Activated naive CD8-positive, alpha-beta T cell treated with anti-CD3 and anti-CD28 coated beads for 36 hours (primary cell): ENCODE results near the gene CCDC92B. TPM values are rescaled to one million over a fixed set of nuclear protein-coding genes. Genes with fewer than 3 reads are reported as not detected.

Experiments used
- DNase-seq: peaks from one replicate; pipeline ENCODE4 v3.0.0; 2021
- H3K27ac Mint-ChIP-seq: one replicate; pipeline ENCODE4 v1.8.0; 2022; ENCODE audit warnings: mild to moderate bottlenecking, moderate library complexity, mixed read lengths
- H3K27me3 Mint-ChIP-seq: one replicate; pipeline ENCODE4 v1.8.0; 2022; ENCODE audit warnings: mild to moderate bottlenecking, mixed read lengths
- H3K36me3 Mint-ChIP-seq: one replicate; pipeline ENCODE4 v1.8.0; 2021; ENCODE audit warnings: mild to moderate bottlenecking, mixed read lengths
- H3K4me1 Mint-ChIP-seq: one replicate; pipeline ENCODE4 v1.8.0; 2021; ENCODE audit warnings: mixed read lengths
- H3K4me3 Mint-ChIP-seq: one replicate; pipeline ENCODE4 v1.8.0; 2022; ENCODE audit warnings: mild to moderate bottlenecking, moderate library complexity, mixed read lengths
- H3K9me3 Mint-ChIP-seq: one replicate; pipeline ENCODE4 v1.8.0; 2022; ENCODE audit warnings: mixed read lengths
- total RNA-seq, 2 experiments: library from RNA; stranded (reverse); gene quantifications; one replicate each; pipeline ENCODE4 v1.2.3, GENCODE V29; 2021

Gene CCDC92B
- total RNA-seq, 2 experiments from 2014 or later = not detected

DNA sequence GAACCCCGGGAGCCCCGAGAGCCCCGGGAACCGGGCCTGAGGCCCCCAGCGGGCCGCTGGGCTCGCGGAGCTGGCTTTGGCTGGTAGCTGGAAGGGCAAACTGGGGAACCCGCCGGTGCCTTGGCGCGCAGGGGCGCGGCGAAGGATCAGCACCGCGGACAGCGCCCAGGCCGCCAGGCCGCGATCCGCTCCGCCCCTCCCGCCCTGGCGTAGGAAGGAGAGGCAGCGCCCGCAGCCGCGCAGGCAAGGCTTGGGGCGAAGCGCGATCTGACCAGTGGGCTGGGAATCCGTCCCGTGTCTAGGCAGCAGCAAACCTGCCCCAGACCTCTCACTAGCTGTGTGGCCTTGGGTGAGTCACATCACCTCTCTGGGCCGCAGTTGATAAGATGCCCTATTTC, 331 bp upstream of the CCDC92B start:
- Mint-ChIP-seq H3K27me3 (peaks cover 77% of the 10 kb centered on the region), H3K9me3 (no peaks in the 10 kb centered on the region), H3K36me3 (peaks cover 1% of the 10 kb centered on the region), H3K27ac (no peak overlapping the region), H3K4me1 (no peaks in the 10 kb centered on the region), H3K4me3 (no peak overlapping the region)
- peak; percentile 83 for DNase-seq

DNA sequence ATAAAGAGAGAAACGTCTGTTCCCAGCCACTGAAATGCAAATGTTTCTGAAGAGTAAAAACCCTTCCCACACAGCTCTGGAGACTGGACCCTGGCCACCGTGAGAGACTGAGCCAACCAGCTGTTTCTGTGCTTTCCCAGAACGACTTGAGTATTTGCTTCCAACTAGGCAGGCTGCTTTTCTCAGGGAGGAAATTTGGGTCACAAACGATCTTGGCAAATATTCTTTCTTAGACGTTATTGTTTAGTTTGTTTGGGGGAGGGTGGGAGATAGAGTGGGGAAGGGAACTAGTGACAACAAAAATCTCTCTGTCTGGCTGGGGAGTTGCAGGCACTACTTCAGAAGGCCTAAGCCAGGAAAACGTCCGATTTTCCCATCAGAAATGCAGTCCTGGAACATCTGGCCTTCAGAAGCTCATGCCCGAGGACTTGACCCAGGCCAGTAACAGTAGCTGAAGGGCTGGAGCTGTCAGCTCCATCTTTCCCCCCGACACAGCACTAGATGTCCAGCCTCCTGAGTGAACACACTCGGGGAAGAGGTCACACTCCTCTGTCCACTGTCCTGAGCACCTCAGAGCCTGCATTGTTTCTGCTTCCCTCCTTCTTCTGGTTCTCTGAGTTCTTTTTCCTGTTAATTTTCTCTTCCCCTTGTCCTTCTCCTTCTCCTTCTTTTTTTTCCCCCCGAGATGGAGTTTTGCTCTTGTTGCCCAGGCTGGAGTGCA, 4.0 kb downstream of the CCDC92B start:
- H3K27me3 Mint-ChIP-seq = peaks cover 51% of the 10 kb centered on the region
- H3K9me3 Mint-ChIP-seq = no peaks in the 10 kb centered on the region
- H3K4me1 Mint-ChIP-seq = no peaks in the 10 kb centered on the region
- H3K27ac Mint-ChIP-seq = no peak overlapping the region
- no peak overlapping the region for H3K4me3 Mint-ChIP-seq
- H3K36me3 Mint-ChIP-seq = peaks cover 1% of the 10 kb centered on the region
- no peak for DNase-seq

DNA sequence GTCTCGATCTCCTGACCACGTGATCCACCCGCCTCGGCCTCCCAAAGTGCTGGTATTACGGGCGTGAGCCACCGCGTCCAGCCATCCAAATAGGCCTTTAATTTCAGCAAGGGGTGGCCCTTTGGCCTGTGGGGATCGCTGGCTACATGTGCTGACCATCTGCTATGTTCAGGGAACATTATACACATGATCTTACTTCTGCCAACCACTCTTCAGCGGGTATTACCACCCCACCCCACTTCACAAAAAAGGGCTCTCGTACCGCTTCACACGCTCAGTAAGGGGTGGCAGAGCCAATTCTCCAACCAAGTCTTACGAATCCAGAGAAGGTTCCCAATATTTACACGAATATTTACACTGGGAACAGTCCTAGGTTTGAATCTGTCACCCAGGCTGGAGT, 11.8 kb downstream of the CCDC92B start:
- no peak for DNase-seq
- Mint-ChIP-seq H3K27ac (no peak overlapping the region), H3K4me3 (no peak overlapping the region), H3K4me1 (no peaks in the 10 kb centered on the region), H3K36me3 (no peaks in the 10 kb centered on the region), H3K27me3 (peaks cover 10% of the 10 kb centered on the region), H3K9me3 (no peaks in the 10 kb centered on the region)

DNA sequence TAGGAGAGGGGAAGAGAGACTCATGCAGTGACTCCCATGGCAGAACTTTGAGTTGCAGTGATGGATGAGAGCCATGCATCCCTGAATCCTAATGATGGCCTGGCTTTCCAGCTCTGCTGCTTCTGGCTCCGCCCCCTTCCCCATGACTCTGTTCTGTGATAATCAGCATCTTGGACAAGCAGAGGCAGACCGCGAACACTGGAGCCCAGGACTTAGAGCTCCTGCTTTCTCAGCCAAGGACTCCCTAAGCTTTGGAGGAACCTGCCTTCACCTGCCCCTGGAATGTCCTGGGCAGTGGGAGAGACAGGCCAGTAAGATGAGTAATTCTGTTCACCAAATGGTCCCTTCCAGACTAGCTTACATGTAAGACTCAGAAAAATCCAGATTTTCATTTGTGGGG, 12.5 kb downstream of the CCDC92B start:
- H3K27ac Mint-ChIP-seq = no peak overlapping the region
- H3K36me3 Mint-ChIP-seq = no peaks in the 10 kb centered on the region
- peaks cover 12% of the 10 kb centered on the region for H3K27me3 Mint-ChIP-seq
- no peaks in the 10 kb centered on the region for H3K9me3 Mint-ChIP-seq
- no peak for DNase-seq
- no peak overlapping the region for H3K4me3 Mint-ChIP-seq
- H3K4me1 Mint-ChIP-seq = no peaks in the 10 kb centered on the region

DNA sequence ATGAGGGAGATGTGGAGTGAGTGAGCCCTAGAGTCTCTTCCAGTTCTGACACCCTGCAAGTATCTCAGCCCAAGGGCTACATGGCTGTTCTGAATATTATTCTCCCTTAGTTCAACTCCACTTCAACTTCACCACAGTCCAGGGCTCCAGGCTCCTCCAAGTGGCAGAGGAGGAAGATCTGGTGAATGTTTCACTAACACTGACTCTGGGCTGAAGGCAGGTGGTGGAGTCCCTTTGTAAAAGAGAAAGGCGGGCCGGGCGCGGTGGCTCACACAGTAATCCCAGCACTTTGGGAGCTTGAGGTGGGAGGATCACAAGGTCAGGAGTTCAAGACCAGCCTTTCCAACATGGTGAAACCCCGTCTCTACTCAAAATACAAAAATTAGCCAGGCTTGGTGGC, 13.6 kb downstream of the CCDC92B start:
- Mint-ChIP-seq H3K4me1 (no peaks in the 10 kb centered on the region), H3K36me3 (no peaks in the 10 kb centered on the region), H3K27me3 (peaks cover 15% of the 10 kb centered on the region), H3K4me3 (no peak overlapping the region), H3K27ac (no peak overlapping the region), H3K9me3 (no peaks in the 10 kb centered on the region)
- DNase-seq = no peak

DNA sequence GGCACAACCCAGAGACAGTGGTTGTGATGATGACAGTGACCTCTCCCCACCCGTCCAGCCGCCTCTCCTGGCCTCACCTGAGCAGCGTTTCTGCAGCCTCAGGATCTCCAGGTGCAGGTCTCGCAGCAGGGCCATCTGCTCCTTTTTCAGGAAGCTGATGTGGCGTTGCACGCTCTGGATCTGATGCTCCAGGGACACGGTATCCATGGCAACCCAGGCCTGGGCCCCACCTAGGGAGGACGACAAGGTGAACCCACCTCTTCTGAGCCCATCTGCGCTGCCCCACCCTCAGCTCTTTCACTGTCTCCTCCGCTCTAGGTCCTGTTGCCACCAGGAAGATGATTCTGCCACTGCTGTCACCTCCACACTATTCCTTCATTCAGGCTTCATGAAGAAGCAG, 14.5 kb downstream of the CCDC92B start:
- no peak for DNase-seq
- Mint-ChIP-seq H3K36me3 (no peaks in the 10 kb centered on the region), H3K9me3 (no peaks in the 10 kb centered on the region), H3K27me3 (peaks cover 16% of the 10 kb centered on the region), H3K27ac (no peak overlapping the region), H3K4me3 (no peak overlapping the region), H3K4me1 (no peaks in the 10 kb centered on the region)

DNA sequence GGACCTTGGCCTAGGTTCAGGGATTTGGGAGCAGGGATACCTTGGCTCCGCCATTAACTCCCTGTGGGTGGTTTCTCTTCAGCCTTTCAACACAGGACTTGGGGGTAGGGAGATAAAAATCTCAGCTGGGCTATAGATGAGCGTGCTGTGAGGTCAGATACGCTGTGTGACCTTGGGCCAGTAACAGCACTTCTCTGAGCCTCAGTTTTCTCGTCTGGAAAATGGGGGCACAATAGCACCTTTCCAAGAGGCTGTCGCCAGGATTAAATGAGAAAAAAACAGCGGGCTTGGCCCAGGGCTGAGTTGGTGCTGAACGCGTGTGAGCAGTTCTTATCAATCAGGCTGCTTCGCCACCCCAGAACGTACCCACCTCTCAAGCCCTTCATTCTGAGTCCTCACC, 17.6 kb downstream of the CCDC92B start:
- Mint-ChIP-seq H3K36me3 (no peaks in the 10 kb centered on the region), H3K4me3 (no peak overlapping the region), H3K4me1 (no peaks in the 10 kb centered on the region), H3K27me3 (peaks cover 29% of the 10 kb centered on the region), H3K27ac (no peak overlapping the region), H3K9me3 (no peaks in the 10 kb centered on the region)
- no peak for DNase-seq

DNA sequence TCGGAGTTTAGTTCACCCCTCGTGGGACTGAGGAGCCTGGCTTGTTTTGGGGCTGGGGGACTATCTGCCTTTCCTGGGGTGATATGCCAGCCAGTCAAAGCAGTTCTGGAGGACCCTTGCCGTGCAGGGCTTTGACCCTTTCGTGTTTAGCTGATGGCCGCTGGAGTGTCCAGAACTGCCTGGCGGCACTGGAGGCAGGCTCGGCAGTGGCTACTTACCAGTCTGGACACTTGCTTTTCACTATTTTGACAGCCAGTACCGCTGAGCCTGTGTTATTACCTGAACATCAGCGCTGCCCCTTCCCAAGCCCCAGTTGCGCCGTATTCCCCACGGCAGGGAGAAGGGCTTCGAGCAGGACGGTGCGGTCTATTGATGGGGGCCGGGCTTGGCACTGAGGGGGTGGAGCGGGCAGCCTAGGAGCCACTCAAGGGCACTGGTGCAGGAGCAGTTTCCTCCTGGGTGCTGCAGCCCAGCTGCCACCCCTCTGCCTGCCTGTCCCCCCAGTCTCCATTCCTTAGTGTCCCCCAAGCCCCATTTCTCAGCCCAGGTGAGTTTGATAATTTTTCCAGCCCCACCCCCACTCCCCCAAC, 18.6 kb downstream of the CCDC92B start:
- Mint-ChIP-seq H3K36me3 (no peaks in the 10 kb centered on the region), H3K4me1 (no peaks in the 10 kb centered on the region), H3K4me3 (no peak overlapping the region), H3K9me3 (no peaks in the 10 kb centered on the region), H3K27ac (no peak overlapping the region), H3K27me3 (peaks cover 34% of the 10 kb centered on the region)
- DNase-seq = no peak

DNA sequence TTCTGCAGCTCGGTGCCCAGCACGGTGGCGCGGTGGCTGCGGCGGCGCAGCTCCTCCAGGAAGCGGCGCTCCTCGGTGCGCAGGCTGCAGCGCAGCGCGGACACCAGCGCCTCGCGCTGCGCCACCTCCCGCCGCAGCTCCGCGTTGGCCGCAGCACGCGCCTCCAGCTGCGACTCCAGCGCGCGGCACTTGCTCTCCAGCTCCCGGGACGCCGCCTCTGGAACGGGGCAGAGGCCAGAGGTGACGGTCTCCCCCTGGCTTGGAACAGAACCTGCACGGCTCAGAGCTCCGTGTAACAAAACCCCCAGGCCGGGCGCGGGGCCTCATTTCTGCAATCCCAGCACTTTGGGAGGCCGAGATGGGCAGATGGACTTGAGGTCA, 24.7 kb downstream of the CCDC92B start:
- peak; percentile 54 for DNase-seq
- H3K4me1 Mint-ChIP-seq = peaks cover 13% of the 10 kb centered on the region
- H3K27ac Mint-ChIP-seq = no peak overlapping the region
- no peaks in the 10 kb centered on the region for H3K36me3 Mint-ChIP-seq
- H3K9me3 Mint-ChIP-seq = no peaks in the 10 kb centered on the region
- H3K27me3 Mint-ChIP-seq = peaks cover 45% of the 10 kb centered on the region
- no peak overlapping the region for H3K4me3 Mint-ChIP-seq

DNA sequence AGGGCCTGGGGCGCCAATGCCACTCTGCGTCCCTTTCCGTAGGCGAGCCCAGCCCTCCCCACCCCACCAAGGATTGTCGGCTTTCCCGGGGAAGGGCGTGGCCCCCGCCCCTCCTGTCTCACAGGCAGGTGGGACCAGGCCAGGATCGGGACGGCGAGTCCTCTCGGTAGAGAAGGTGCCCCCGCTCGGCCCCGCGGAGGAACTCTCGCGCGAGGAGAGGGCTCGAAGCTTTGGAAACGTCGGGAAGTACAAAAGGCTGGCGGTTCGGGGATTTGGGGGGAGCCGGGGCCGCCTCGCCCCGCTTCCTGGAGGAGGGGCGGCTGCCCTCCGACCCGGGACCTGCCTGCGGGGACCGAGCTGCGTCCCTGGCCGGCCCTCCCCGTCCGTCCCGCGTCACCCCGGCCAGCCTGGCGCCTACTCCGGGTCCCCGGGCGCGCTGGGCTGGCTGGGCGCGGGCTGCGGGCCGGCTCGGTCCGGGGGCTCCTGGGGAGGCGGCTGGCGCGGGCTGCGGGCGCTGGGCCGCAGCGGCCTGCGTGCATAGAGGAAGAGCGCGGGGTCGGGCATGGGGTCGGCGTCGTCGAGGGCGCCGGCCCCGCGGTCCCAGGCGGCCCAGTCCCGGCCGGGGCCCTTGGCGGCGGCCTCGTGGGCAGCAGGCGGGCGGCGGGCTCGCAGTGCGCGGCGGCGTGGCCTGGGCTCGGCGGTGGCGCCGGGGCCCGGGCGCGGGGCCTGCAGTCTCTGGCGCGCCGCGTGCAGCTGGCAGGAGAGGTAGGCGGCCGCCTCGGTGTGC, 25.3 kb downstream of the CCDC92B start:
- H3K27me3 Mint-ChIP-seq = peaks cover 43% of the 10 kb centered on the region
- H3K4me3 Mint-ChIP-seq = peak overlapping the region; percentile 52
- H3K9me3 Mint-ChIP-seq = no peaks in the 10 kb centered on the region
- no peak overlapping the region for H3K27ac Mint-ChIP-seq
- H3K4me1 Mint-ChIP-seq = peaks cover 13% of the 10 kb centered on the region
- no peak for DNase-seq
- no peaks in the 10 kb centered on the region for H3K36me3 Mint-ChIP-seq

DNA sequence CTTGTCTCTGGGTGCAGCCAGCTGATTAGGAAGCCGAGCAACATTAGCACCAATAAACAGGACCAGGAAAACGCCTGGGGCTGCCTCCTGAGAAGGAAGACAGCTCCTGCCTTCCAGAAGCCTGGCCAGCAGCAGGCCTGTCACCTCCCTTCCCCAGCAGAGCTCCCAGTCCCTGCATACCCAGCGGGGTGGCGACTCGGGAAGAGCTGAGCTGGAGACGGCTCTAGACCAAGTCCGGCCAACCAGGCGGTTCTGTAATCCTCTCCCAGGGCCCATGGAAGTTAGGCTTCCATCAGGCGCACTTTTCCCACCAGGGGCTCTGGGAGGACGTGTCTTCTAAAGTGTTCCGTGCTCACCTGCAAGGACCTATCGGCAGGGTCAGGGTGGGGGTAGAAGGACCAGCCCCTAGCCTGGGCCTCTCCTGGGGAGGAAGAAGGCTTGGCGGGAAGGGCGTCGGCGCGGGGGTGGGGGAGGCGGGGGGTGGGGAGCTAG, 25.9 kb downstream of the CCDC92B start:
- H3K27ac Mint-ChIP-seq = no peak overlapping the region
- no peak for DNase-seq
- peaks cover 40% of the 10 kb centered on the region for H3K27me3 Mint-ChIP-seq
- peaks cover 13% of the 10 kb centered on the region for H3K4me1 Mint-ChIP-seq
- H3K4me3 Mint-ChIP-seq = no peak overlapping the region
- H3K9me3 Mint-ChIP-seq = no peaks in the 10 kb centered on the region
- no peaks in the 10 kb centered on the region for H3K36me3 Mint-ChIP-seq

DNA sequence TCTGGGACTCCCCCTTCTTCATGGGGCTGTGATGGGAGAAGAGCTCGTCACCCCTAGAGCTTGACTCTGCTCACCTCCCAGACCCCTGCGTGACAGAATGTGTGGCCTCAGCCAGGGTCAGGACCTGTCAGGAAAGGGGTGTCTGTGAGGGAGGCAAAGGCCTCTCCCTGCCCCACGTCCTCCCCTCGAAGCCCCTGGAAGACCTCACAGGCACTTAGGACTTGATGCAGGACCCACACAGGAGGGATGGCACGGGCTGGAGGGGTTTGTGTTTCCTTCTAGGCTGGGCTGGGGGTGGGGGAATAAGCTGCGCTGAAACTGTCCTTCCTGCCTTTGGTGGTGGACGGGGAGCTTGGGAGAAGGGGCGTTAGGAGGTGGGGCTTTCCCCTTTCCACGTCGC, 26.8 kb downstream of the CCDC92B start:
- Mint-ChIP-seq H3K4me3 (no peak overlapping the region), H3K27me3 (peaks cover 37% of the 10 kb centered on the region), H3K9me3 (no peaks in the 10 kb centered on the region), H3K36me3 (no peaks in the 10 kb centered on the region), H3K27ac (no peak overlapping the region), H3K4me1 (peaks cover 13% of the 10 kb centered on the region)
- DNase-seq = no peak

DNA sequence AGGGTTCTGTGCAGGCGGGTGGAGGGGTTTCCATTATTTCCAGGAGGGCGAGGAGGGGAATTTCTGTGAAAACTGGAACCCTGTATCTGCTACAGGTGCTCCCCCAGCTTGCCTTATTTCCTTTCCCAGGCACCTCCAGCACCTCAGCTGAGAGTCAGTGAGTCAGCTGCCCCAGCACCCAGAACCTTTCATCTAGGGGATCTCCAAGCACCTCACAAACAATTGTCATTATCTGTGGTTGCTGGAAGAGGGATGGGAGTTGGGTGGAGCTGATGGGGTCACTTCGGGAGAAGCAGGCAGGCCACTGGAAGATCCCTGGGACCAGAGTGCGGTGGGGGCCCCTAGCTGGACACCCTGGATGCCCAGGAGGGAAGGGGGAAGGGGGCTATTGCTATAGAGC, 27.8 kb downstream of the CCDC92B start:
- Mint-ChIP-seq H3K27ac (no peak overlapping the region), H3K36me3 (no peaks in the 10 kb centered on the region), H3K4me1 (peaks cover 13% of the 10 kb centered on the region), H3K4me3 (no peak overlapping the region), H3K9me3 (no peaks in the 10 kb centered on the region), H3K27me3 (peaks cover 28% of the 10 kb centered on the region)
- peak; percentile 45 for DNase-seq

DNA sequence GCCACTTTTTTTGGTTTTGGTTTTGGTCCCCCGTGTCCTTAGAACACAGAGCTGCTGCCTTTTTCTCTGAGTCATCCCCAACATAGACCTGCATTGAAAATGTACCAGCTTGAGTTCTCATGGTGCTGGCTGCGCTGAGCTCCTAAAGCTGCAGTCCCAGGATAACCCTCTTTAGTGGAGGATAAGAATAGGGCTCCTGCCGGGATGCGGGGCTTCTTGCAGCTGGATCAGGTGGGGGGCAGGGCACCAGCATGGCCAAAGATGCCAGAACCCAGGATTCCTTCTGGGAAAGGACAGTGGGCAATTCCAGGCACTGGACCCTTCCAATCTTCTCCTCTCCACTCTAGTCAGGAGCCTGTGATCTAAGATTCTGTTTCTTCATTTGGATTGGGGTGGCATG, 29.6 kb downstream of the CCDC92B start:
- H3K4me1 Mint-ChIP-seq = peaks cover 10% of the 10 kb centered on the region
- H3K4me3 Mint-ChIP-seq = no peak overlapping the region
- peaks cover 15% of the 10 kb centered on the region for H3K27me3 Mint-ChIP-seq
- H3K36me3 Mint-ChIP-seq = no peaks in the 10 kb centered on the region
- no peak for DNase-seq
- no peaks in the 10 kb centered on the region for H3K9me3 Mint-ChIP-seq
- no peak overlapping the region for H3K27ac Mint-ChIP-seq

DNA sequence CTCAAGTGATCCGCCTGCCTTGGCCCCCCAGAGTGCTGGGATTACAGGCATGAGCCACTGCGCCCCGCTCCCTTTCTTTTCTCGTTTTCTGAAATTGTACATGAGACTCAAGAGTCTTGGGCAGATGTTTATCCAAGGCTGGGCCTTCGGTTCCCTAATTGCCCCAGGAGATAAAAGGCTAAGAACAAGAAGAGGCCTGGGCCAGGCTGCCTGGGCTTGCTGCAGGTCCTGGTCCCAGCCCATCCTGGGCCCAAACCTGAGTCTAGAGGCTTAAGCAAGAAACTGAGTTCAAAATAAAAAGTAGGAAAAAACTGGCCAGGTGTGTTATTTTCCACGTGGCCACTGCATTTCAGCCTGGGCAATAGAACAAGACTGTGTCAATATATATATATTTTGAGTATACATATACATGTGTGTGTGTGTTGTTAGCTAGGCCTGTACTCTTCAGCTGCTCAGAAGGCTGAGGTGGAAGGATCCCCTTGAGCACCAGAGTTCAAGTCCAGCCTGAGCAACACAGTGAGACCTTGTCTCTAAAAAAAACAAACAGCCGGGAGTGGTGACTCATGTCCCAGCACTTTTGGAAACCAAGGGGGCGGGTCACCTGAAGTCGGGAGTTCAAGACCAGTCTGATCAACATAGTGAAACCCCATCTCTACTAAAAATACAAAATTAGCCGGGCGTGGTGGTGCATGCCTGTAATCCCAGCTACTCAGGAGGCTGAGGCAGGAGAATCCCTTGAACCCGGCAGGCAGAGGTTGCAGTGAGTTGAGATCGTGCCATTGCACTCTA, 31.1 kb downstream of the CCDC92B start:
- no peak for DNase-seq
- Mint-ChIP-seq H3K27me3 (peaks cover 8% of the 10 kb centered on the region), H3K36me3 (no peaks in the 10 kb centered on the region), H3K4me3 (no peak overlapping the region), H3K27ac (no peak overlapping the region), H3K4me1 (peaks cover 10% of the 10 kb centered on the region), H3K9me3 (no peaks in the 10 kb centered on the region)
